HFFc6 (cell line): ENCODE data around the gene IPO13. TPM values are rescaled to one million over a fixed set of nuclear protein-coding genes. Genes with fewer than 3 reads are reported as not detected.

Source experiments
- DNase-seq: peaks from one replicate; pipeline ENCODE4 v3.0.0-alpha.2; 2018
- H3K27ac Mint-ChIP-seq: 2 replicates; pipeline ENCODE4 v1.8.0; 2020; ENCODE audit warnings: mild to moderate bottlenecking, mixed read lengths
- H3K27me3 Mint-ChIP-seq: 2 replicates; pipeline ENCODE4 v1.8.0; 2021; ENCODE audit warnings: mild to moderate bottlenecking, moderate library complexity, mixed read lengths; ENCODE audit not compliant: insufficient read depth
- H3K36me3 Mint-ChIP-seq: 2 replicates; pipeline ENCODE4 v1.8.0; 2021; ENCODE audit warnings: low read depth, mixed read lengths
- H3K4me1 Mint-ChIP-seq: 2 replicates; pipeline ENCODE4 v1.8.0; 2020; ENCODE audit warnings: low read depth, mixed read lengths
- H3K4me3 Mint-ChIP-seq: 2 replicates; pipeline ENCODE4 v1.8.0; 2020; ENCODE audit warnings: mild to moderate bottlenecking, moderate library complexity, mixed read lengths
- H3K9me3 Mint-ChIP-seq: 2 replicates; pipeline ENCODE4 v1.8.0; 2020; ENCODE audit warnings: mild to moderate bottlenecking, mixed read lengths
- CTCF ChIP-seq: fragments of 200-600 bp; sonication (generic); IDR thresholded peaks from 2 replicates; pipeline ENCODE4 v1.5.0; 2021; ENCODE audit warnings: antibody characterized with exemption, mild to moderate bottlenecking
- total RNA-seq, 6 experiments: library from RNA; stranded (reverse); fragmentation: NEBNext Ultra II Directional; extraction: Animal tissue kit (Norgen Biotek cat#: 25700); gene quantifications; 2 replicates in 1 of 6; 3 replicates in 5 of 6; pipeline ENCODE4 v1.2.3, GENCODE V29; 2021

Gene IPO13
- total RNA-seq, 6 experiments from 2014 or later, result 24.0 to 27.8 (median 25.0) TPM

- no peak for TF ChIP-seq CTCF
- peaks cover 6% of the 10 kb centered on the region for H3K27me3 Mint-ChIP-seq
- H3K4me1 Mint-ChIP-seq, result peaks cover 55% of the 10 kb centered on the region
- no peak for DNase-seq
- peaks cover 36% of the 10 kb centered on the region for H3K36me3 Mint-ChIP-seq
- no peak overlapping the region for H3K4me3 Mint-ChIP-seq
- H3K27ac Mint-ChIP-seq, result no peak overlapping the region
- no peaks in the 10 kb centered on the region for H3K9me3 Mint-ChIP-seq
These were observed 36.1 kb downstream of the IPO13 start for GRCh38 chr1:43982808-43983207.

- Mint-ChIP-seq H3K36me3 (peaks cover 30% of the 10 kb centered on the region), H3K27ac (no peak overlapping the region), H3K4me1 (peaks cover 49% of the 10 kb centered on the region), H3K27me3 (peaks cover 6% of the 10 kb centered on the region), H3K9me3 (no peaks in the 10 kb centered on the region), H3K4me3 (no peak overlapping the region)
- TF ChIP-seq CTCF, result no peak
- DNase-seq, result no peak
These were observed 36.6 kb downstream of the IPO13 start for GRCh38 chr1:43983253-43983899.

- H3K27me3 Mint-ChIP-seq, result peaks cover 4% of the 10 kb centered on the region
- DNase-seq, result no peak
- H3K9me3 Mint-ChIP-seq, result no peaks in the 10 kb centered on the region
- peaks cover 45% of the 10 kb centered on the region for H3K4me1 Mint-ChIP-seq
- H3K27ac Mint-ChIP-seq, result no peak overlapping the region
- no peak overlapping the region for H3K4me3 Mint-ChIP-seq
- TF ChIP-seq CTCF, result no peak
- H3K36me3 Mint-ChIP-seq, result peaks cover 30% of the 10 kb centered on the region
These were observed 38.1 kb downstream of the IPO13 start for GRCh38 chr1:43984855-43985254.

- H3K27me3 Mint-ChIP-seq, result peaks cover 7% of the 10 kb centered on the region
- H3K27ac Mint-ChIP-seq, result peak overlapping the region; percentile 59; the same call in 1 of the 2 replicates
- H3K36me3 Mint-ChIP-seq, result peaks cover 25% of the 10 kb centered on the region
- DNase-seq, result no peak
- no peak for TF ChIP-seq CTCF
- H3K4me3 Mint-ChIP-seq, result no peak overlapping the region
- H3K4me1 Mint-ChIP-seq, result peaks cover 41% of the 10 kb centered on the region
- H3K9me3 Mint-ChIP-seq, result no peaks in the 10 kb centered on the region
These were observed 39.3 kb downstream of the IPO13 start for GRCh38 chr1:43985984-43986595.

- peaks cover 11% of the 10 kb centered on the region for H3K27me3 Mint-ChIP-seq
- H3K4me3 Mint-ChIP-seq, result no peak overlapping the region
- TF ChIP-seq CTCF, result no peak
- DNase-seq, result no peak
- H3K27ac Mint-ChIP-seq, result peak overlapping the region; percentile 59
- no peaks in the 10 kb centered on the region for H3K9me3 Mint-ChIP-seq
- peaks cover 25% of the 10 kb centered on the region for H3K36me3 Mint-ChIP-seq
- peaks cover 44% of the 10 kb centered on the region for H3K4me1 Mint-ChIP-seq
These were observed 40.0 kb downstream of the IPO13 start for GRCh38 chr1:43986712-43987111.
